ENCODE data around the gene SCARF1.

Gene SCARF1

DNA sequence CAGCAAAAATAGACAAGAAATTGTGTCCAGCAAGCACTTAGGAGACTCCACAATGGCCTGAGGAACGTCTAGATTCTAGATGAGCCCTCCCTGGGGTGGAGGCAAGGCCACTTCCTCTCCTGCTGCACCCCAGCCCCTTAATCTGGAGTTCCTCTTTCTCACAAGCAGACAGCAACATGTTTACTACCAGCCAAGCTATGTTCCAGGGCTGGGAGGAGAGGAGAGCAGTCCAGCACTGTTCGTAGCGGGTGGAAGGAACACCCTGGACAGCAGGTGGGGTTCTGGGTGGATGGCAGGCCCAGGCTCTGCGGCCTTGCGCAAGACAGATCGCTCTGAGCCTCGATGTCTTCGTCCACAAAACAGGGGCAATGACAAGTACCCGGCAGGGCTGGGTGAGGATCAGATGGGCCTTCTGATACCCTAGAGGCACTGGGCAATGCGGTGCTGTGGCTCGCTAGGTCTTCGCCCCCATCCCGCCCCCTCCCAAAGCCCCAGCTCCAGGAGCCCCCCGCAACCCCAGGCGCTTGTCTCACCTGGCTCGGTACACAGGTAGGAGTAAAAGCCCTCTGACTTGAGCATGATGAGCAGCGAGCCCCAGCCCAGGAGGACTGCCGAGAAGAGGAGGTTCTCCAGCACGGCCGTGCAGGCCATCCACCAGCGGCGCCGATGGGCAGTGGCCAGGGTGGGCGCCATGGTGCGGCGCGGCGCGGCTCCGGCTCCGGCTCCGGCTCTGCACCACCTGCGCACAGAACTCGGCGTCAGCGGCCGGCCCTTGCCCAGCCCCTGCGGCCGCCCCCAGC lies 18.1 kb downstream of the SCARF1 start:
- DNase-seq = no peak

DNA sequence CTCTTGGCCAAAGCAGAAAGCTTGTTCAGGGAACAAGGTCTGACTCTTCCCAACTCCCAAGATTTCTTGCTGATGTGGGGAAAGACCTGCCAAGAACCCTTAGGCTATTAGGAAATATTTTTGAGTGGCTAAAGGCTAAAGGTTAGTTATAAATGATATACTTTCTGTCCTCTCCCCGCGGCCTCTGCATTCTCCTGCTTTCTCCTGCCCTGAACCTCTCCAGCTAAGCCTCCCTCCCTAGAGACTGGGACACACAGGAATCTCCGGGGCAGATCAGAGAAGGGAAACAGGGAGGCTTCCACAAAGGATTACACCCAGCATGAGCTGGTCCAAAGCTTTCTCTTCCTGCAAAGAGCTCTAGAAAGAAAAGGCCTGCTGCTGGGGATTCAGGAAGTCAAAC lies 19.2 kb downstream of the SCARF1 start:
- DNase-seq = no peak

DNA sequence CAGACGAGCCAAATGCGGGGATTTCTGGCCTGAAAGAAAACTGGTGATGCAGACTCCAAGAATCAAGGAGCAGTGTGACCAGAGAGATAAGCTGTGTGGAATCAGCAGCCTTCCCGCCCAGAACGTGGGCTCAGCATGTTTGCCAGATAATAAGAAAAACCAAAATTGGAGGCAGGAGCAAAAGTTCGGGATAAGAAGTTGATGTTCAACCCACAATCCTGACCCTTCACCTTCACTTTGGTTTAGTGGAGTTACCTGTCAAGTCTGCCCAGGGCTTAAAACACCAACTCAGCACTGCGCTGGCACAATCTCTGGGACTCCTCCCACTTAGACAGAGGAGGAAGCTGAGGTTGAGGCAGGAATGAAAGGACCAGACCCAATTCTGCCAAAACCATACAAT lies 20.0 kb downstream of the SCARF1 start:
- DNase-seq = no peak

DNA sequence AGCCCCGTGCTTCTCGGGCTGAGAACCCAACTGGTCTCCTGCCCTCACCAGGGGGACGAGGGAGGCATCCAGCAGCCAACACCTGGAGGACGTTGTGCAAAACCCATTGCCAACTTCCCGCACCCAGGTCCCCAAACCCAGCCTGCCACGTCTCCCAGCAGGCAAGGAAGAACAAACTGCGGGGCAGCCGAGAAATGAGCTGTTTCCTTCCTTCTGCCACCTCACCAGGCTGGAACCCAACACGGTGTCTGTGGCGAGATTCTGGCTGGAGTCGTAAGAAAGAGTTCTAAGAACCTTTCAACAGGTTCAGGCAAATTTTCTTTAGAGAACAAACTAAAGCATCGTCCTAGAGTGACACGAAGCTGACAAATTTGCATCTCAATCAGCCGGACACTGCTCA lies 20.5 kb downstream of the SCARF1 start:
- no peak for DNase-seq

DNA sequence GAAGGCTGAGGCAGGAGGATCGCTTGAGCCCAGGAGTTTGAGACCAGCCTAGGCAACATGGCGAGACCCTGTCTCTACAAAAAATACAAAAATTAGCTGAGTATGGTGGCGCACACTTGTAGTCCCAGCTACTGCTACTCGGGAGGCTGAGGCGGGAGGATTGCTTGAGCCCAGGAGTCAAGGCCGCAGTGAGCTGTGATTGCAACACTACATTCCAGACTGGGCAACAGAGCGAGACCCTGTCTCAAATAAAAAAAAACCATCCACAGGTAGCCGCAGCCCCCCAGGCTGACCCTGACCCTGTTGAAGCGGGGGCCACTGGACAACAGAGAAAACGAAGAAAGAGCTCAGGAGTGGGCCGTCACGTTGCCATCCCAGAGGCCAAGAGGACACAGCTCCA lies 20.9 kb downstream of the SCARF1 start:
- no peak for DNase-seq

DNA sequence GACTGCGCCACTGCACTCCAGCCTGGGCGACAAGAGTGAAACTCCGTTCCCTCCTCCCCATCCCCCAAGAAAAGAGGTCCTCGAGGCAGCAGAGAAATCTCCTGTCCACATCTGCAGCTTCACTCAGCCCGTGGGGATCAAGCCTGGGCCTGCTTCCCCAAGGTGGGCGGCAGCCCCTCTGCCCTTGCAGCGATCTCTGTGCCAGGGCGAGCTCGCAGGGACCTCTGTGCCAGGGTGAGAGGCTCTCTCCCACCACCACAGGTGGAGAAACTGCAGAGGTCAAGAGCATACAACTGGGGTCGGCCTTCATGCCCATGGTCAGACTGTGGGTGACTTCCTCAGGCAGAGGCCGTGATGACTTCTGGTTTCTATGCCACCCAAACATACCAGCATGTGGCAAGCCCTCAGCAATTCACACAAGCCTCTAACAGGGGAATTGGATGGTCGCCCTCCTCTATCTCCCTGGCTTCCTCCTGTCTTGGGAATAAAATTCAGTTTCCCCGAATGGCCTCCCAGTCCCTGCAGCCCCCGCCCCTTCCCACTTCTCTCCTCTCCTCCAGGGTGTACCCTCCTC lies 22.4 kb downstream of the SCARF1 start:
- no peak for DNase-seq

DNA sequence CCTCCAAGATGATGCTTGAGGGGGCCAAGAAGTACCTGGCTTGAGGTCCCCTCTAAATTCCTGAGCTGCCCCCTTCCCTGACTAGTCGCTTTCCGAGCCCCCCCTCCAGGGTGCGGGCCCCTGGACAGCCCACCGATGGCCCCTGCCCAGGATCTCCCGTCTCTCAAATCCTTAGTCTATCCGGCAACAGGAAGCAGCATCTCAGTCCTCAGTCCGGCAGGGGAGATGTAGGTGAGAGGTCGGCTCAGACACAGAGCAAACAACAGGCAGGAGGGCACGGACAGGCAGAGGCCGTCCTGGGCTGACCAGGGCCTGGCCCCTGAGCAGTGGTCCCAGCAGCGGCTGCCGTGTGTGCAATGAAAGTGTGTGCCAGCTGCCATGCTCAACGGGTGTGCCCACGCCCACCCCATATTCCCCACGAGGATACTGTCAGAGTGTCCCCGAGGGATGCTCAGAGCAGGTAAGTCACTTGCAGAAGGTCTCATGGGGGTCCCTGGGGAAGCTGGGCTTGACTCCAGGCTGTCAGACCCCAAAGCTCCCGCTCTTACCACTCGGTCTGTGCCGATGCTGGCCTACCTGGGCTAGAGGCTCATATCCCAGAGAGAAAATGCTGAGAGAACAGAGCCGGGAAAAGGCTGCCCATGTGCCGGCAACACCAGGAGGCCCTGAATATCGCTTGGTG lies 24.1 kb downstream of the SCARF1 start:
- DNase-seq = peak; percentile 61

DNA sequence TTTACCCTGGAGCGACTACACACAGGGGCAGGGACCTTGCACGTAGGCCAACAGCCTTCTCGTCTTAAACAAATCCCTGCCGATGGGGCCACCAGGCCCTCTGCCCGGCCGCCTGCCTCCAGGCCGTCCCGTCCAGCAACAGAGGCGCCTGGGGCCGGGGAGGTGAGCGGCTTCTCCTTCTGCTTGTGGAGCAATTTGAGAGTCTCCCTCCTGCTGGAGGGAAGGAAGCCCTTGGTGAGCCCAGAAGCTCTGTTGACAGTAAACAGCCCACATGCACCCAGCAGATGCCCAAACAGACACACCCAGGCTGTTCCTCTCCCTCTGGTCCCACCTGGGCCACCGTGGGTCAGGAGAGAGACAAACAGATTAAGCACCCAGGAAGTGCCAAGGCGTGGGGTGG lies 25.0 kb downstream of the SCARF1 start:
- no peak for DNase-seq

DNA sequence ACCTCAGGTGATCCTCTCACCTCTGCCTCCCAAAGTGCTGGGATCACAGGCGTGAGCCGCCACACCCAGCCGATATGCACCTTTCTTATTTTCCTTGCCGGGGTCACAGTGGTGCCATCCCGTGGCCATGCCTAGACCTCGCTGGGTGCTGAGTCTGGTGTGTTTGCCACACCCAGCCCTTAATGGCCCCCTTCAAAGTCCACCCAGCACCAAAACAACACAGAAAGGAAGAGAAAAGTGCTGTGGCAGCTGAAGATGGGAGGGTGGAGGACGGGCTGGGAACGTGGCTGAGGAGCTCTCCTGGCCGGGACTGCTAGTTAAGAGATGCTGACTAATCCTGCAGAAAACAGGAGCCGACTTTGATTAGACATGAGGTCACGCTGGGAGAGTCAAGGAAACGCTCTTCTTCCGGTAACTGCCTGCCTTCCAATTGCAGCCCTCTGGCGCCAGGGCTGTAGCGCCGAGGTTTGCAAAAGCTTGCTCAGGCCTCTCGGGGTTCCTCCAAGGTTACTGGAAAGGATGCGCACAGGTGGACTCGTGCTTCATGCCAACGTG lies 27.8 kb downstream of the SCARF1 start:
- no peak for DNase-seq

DNA sequence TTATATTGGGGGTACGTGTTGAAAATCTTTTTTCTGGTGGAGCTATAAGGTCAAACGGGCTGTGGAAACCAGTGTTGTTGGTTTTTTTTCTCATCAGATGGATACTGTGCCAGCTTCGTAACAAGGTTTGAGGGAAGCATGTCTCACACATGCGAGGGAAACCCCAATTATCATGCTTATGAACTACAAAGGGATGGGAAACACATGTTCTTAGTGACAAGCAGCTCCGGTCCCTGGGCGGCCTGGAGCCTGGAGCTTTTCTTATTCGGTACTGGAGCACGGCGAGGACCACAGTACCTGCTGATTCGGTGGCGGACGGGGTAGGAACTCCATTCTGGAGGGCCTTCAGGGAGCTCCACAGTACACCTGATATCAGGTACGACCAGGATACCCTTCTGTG lies 29.4 kb downstream of the SCARF1 start:
- no peak for DNase-seq

DNA sequence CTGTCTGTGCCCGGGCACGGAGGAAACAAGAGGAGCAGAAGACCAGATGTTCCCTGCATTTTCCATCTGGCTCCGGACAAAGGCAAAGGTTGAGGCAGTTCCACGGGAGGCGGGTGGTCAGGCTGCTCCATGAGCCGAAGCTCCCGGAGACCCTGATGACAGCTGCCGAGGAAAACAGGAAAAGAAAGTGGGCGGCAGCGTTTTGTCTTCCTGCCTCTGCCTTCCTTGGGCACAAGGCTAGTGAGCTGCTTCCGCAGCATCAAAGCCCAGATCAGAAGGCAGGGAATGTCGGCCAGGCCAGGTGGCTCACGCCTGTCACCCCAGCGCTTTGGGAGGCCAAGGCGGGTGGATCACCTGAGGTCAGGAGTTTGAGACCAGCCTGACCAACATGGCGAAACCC lies 33.1 kb downstream of the SCARF1 start:
- no peak for DNase-seq

DNA sequence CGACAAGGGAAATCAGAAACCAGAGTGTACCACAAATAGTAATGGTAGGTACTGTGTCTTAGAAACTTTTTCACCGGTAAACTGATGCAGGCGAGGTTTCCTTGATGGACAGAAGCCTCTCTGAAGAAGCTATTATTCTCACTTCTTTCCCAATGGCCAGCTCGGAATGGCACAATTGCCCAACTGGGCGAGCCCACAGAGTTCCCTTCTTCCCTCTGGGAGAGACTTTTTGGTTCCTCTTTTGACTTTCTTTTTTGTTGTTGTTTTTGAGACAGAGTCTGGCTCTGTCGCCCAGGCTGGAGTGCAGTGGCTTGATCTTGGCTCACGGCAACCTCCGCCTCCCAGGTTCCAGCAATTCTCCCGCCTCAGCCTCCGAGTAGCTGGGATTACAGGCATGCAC lies 33.8 kb downstream of the SCARF1 start:
- no peak for DNase-seq

DNA sequence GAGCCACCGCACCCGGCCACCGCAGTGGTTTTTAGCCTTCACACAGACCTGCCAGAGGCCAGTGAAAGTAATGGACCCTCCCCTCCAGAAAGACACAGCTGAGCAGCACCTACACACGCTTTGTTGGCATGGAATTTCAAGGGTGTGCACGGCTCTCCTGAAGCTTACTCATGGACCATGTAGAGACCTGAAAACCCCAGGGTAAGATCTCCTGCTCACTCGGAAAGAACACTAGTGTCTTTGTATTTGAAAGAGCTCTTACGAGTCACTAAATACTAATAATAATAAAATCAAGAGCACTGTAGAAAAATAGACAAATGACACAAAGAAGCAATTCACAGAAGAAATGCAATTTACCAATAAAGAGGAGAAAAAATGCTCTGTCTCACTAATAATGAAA lies 36.9 kb downstream of the SCARF1 start:
- DNase-seq = no peak

DNA sequence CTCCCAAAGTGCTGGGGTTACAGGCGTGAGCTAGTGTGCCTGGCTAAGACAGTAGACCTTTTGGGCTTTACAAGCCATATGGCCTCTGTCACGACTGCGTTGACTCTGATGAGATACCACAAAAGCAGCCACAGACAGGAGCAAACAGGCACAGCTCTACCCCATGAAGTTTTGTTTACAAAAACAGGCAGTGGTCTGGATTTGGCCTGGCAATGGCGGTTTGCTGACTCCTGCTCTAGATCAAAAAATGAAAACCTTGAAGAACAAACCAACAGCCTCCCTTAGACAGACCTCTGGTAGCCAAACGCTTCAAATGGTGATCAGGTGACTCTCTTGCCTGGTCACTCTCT lies 37.6 kb downstream of the SCARF1 start:
- DNase-seq = no peak

DNA sequence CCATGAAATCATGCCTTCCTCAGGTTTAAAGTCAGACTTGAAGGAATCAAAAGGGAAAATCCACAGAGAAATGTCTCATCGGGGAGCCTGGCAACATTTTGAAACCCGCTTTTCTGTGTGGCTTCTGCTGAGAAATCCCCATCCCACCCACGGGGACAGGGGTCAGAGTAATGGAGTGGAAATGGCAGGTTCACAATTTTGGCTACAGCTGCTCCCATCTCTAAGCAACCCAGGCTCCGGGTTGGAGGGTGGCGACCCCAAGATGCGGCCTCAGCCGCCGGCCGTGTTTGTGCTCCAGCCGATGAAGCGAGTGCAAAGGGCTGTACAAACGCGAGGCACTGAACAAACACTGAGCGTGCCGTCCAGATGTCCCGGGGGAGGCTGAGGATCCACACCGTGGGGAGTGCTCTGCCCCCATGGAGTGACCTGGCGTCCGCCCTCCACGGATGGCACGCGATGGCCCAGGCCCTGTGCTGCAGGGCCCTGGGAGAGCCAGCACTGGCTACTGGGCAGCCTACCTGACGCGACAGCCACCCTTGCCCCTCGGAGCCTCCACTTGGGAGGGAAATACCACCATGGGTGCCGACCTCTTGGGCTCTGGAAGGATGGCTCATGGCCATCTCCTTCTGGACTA lies 39.1 kb downstream of the SCARF1 start:
- no peak for DNase-seq

DNA sequence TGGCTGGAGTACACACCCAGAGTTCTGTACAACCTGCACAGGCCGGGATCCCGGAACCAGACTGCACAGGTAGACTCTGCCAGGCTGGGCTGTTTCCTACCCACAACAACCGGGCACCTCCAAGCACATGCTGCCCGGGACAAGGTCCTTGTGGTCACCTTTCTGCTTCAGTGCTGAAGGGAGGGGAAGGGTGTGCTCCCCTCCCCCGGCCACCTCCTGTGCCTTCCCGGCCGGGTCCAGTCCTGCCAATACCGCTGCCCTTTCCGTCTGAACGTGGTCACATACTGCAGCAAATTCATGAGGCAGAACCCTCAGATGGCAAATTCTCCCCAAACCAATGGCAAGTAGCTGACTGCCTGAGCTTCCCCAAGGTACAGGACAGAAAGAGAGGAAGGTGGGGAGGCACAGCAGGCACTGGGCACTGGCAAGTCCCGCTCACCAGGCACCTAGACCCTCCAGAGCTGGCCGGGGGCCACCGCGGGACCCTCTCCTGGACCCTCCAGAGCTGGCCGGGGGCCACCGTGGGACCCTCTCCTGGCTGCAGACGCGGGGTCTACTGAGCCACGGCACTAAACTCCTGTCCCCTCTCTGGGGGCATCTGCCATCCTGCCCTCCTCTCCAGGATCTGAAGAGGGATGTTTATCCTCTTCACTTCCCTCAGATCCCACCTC lies 39.7 kb downstream of the SCARF1 start:
- DNase-seq = no peak

DNA sequence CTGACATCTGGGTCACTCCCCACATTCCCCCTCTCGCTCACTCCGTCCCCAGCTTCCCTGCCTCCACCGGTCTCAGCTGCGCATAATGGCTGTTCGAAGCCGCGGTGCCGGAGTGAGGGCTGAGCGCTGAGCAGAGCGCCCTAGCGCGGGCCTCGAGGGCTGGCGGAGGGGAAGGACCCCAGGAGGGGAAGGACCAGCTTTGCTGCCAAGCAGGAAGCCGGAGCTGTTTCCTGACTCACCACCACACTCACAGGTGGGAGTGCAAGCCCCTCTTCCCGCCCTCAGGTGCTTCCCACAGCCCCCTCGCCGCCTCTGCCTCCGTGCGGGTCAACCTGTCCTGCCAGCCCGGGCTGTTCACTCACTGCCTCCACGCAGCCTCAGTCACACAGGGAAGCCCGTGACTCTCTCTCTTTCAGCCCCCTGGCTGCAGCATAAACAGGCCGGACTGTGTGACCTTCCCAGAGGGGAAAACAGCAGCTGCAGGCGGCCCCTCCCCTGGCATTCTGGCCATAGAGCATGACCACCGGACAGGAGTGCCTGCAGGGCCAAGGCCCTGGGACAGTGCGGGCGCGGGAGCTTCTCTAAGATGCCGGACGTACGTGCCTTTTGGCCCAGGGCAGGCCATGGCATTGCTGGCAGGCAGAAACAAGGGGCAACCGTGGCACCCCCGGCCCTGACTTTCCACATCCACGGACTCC lies 40.6 kb downstream of the SCARF1 start:
- no peak for DNase-seq

DNA sequence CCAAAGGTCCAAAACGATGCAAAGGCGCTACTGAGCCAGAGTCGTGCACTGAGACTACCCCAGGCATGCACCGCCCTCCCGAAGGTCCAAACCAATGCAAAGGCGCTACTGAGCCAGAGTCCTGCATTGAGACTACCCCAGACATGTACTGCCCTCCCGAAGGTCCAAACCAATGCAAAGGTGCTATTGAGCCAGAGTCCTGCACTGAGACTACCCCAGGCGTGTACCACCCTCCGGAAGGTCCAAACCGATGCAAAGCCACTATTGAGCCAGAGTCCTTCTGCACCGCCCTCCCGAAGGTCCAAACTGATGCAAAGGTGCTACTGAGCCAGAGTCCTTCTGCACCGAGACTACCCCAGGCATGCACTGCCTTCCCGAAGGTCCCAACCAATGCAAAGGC lies 44.0 kb downstream of the SCARF1 start:
- no peak for DNase-seq

DNA sequence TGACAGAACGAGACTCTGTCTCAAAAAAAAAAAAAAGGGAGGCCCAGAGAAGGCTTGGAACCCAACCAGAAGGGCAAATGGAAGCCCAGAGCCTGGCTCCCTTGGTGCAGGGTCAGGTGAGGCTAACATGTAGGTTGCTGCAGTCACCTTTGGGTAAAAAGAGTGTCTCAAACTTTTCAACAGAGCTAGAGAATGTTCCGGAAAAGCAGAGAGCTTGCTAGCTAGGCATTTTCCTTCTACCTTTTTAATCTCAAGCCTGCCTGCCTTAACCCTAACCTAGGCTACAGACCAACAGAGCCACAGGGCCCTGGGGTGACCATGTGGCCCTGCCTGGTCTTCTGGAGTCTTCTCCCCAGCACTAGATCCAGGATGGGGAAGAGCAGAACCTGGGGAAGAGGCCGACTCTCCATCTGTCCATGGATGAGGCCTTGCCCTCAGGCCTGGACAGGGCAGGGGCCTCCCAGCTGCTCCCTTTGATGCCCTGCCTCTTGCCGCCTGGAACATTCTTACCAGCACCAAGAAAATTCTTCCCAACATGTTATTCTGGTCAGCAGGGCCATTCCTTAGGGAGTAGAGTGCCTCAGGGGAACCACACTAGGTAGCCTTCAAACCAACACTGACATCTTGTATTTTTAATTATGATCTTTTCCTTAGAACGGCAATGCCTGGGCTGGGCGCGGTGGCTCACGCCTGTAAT lies 47.0 kb downstream of the SCARF1 start:
- DNase-seq = no peak

DNA sequence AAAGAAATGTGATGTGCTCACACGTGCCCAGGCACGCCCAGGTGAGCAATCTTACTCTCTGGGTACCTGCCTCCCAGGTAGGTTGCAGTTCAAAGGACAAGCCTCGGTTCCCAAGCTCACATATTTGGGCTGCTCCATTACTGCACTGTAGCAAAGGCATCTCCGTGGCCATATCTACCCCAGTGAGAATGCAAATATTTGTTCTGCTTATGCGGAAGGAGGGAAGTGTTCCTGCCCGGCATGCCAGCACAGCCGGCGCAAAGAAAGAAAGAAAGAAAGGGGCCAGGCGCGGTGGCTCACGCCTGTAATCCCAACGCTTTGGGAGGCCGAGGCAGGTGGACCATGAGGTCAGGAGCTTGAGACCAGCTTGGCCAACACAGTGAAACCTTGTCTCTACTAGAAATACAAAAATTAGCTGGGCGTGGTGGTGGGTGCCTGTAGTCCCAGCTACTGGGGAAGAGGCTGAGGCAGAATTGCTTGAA lies 47.6 kb downstream of the SCARF1 start:
- no peak for DNase-seq

DNA sequence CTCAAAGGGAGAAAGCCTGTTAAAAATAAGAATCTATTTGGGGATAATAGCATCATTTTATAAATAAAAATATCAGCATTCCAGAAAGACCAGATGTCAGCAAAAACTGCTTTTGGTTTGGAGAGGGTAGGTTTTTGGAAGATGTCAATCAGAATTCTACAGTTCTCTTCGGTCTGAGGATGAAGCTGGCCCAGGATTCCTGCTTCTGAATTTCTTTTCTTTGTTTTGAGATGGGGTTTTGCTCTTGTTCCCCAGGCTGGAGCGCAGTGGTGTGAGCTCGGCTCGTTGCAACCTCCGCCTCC lies 52.0 kb downstream of the SCARF1 start:
- DNase-seq = no peak
